IMR-90 (cell line): ENCODE data around the gene CD300H. TPM values are rescaled to one million over a fixed set of nuclear protein-coding genes. Genes with fewer than 3 reads are reported as not detected.

Experiments
- ATAC-seq: fragments of 200-7000 bp; cut with Tn5 transposase; 2 replicates; pipeline ENCODE4 v1.9.1; 2020; ENCODE audit warnings: low read depth, mild to moderate bottlenecking, moderate library complexity
- BruUV-seq: library from RNA; stranded (reverse); fragments of 400-500 nt; replicated peaks from 2 replicates; lab custom pipeline; 2021; lab: Mats Ljungman, UMichigan
- CTCF ChIA-PET: fragments of 300-600 bp; formaldehyde crosslinking; extraction: SDS; loops from one replicate; lab custom pipeline; 2021; ENCODE audit warnings: antibody characterized with exemption; lab: Yijun Ruan, JAX
- POLR2A ChIA-PET: fragments of 300-600 bp; sonication (Branson Sonifier 250); formaldehyde crosslinking; loops from one replicate; lab custom pipeline; 2022; ENCODE audit warnings: antibody characterized with exemption; ENCODE audit not compliant: unreplicated experiment; lab: Charles Lee
- DNase-seq: peaks from one replicate; pipeline ENCODE4 v3.0.0; 2013
- H2AFZ ChIP-seq: replicated peaks from 2 replicates; pipeline ENCODE3; 2013; ENCODE audit warnings: low read length, mild to moderate bottlenecking; ENCODE audit not compliant: poor library complexity
- H2AK5ac ChIP-seq: 2 replicates; pipeline ENCODE4 v1.6.1; 2013; ENCODE audit warnings: low read depth, low read length, inconsistent platforms
- H2AK9ac ChIP-seq: replicated peaks from 2 replicates; pipeline ENCODE3; 2013; ENCODE audit warnings: mild to moderate bottlenecking, low read depth, low read length, moderate library complexity; ENCODE audit not compliant: poor library complexity
- H2BK120ac ChIP-seq: 2 replicates; pipeline ENCODE4 v1.6.1; 2013; ENCODE audit warnings: low read depth, low read length, inconsistent platforms
- H2BK15ac ChIP-seq: 3 replicates; pipeline ENCODE4 v1.6.1; 2013; ENCODE audit warnings: low read depth, low read length, inconsistent platforms
- H2BK20ac ChIP-seq: 2 replicates; pipeline ENCODE4 v1.6.1; 2013; ENCODE audit warnings: low read depth, mild to moderate bottlenecking, inconsistent platforms, low read length, moderate library complexity
- H2BK5ac ChIP-seq: 2 replicates; pipeline ENCODE4 v1.6.1; 2013; ENCODE audit warnings: mild to moderate bottlenecking, low read depth, low read length, inconsistent platforms; ENCODE audit not compliant: poor library complexity, severe bottlenecking
- H3K14ac ChIP-seq: replicated peaks from 2 replicates; pipeline ENCODE4 v1.6.1; 2013; ENCODE audit warnings: low read depth, low read length, inconsistent platforms
- H3K18ac ChIP-seq: 2 replicates; pipeline ENCODE4 v1.6.1; 2013; ENCODE audit warnings: low read depth, low read length, control low read depth
- H3K23ac ChIP-seq: 2 replicates; pipeline ENCODE4 v1.6.1; 2013; ENCODE audit warnings: low read depth, low read length, inconsistent platforms
- H3K27ac ChIP-seq: 2 replicates; pipeline ENCODE4 v1.5.1; 2013; ENCODE audit warnings: mild to moderate bottlenecking, control low read depth, low read length; ENCODE audit not compliant: insufficient read depth
- H3K27me3 ChIP-seq: 2 replicates; pipeline ENCODE4 v1.6.1; 2013; ENCODE audit warnings: low read length; ENCODE audit not compliant: control insufficient read depth, insufficient read depth
- H3K36me3 ChIP-seq: 2 replicates; pipeline ENCODE4 v1.6.1; 2013; ENCODE audit warnings: low read length, mixed read lengths; ENCODE audit not compliant: control insufficient read depth, insufficient read depth
- H3K4ac ChIP-seq: 2 replicates; pipeline ENCODE4 v1.6.1; 2013; ENCODE audit warnings: low read depth, low read length, inconsistent platforms
- H3K4me1 ChIP-seq: 2 replicates; pipeline ENCODE4 v1.6.1; 2013; ENCODE audit warnings: low read length, mixed read lengths; ENCODE audit not compliant: control insufficient read depth, insufficient read depth
- H3K4me2 ChIP-seq: 2 replicates; pipeline ENCODE4 v1.6.1; 2013; ENCODE audit warnings: low read depth, mild to moderate bottlenecking, control low read depth, low read length, moderate library complexity
- H3K4me3 ChIP-seq: 2 replicates; pipeline ENCODE4 v1.5.1; 2013; ENCODE audit warnings: low read depth, mild to moderate bottlenecking, control low read depth, low read length, moderate library complexity; ENCODE audit not compliant: insufficient read depth
- H3K56ac ChIP-seq: 2 replicates; pipeline ENCODE4 v1.6.1; 2013; ENCODE audit warnings: low read length, inconsistent platforms; ENCODE audit not compliant: insufficient read depth; ENCODE audit errors: extremely low read depth
- H3K79me1 ChIP-seq, 2 experiments: 2 replicates each; pipeline ENCODE4 v1.6.1; 2013; ENCODE audit warnings: low read length in 2 of 2, inconsistent platforms in 1 of 2, low read depth in 1 of 2
- H3K9ac ChIP-seq: 2 replicates; pipeline ENCODE4 v1.6.1; 2013; ENCODE audit warnings: low read depth, low read length, control low read depth
- H3K9me1 ChIP-seq: 2 replicates; pipeline ENCODE4 v1.6.1; 2013; ENCODE audit warnings: low read length, inconsistent platforms; ENCODE audit not compliant: insufficient read depth
- H3K9me3 ChIP-seq: 2 replicates; pipeline ENCODE4 v1.6.1; 2013; ENCODE audit warnings: low read length; ENCODE audit not compliant: control insufficient read depth, insufficient read depth
- H4K20me1 ChIP-seq: 2 replicates; pipeline ENCODE4 v1.6.1; 2013; ENCODE audit warnings: low read length, inconsistent platforms; ENCODE audit not compliant: insufficient read depth
- H4K5ac ChIP-seq: 2 replicates; pipeline ENCODE4 v1.6.1; 2013; ENCODE audit warnings: mild to moderate bottlenecking, low read depth, low read length, control low read depth
- H4K8ac ChIP-seq, 2 experiments: 2 replicates each; pipeline ENCODE4 v1.6.1; 2013; ENCODE audit warnings: low read depth in 2 of 2, low read length in 2 of 2, control low read depth in 1 of 2, inconsistent platforms in 1 of 2
- H4K91ac ChIP-seq: 2 replicates; pipeline ENCODE4 v1.6.1; 2013; ENCODE audit warnings: low read depth, low read length, inconsistent platforms; ENCODE audit not compliant: insufficient read depth
- MAFK ChIP-seq: IDR thresholded peaks from 2 replicates; pipeline ENCODE4 v1.6.1; 2012; ENCODE audit warnings: low read depth, low read length, improper control_type of control experiment
- RAD21 ChIP-seq: IDR thresholded peaks from 2 replicates; pipeline ENCODE4 v1.6.1; 2012; ENCODE audit warnings: low read length, improper control_type of control experiment
- USF2 ChIP-seq: fragments of 150-350 bp; IDR thresholded peaks from 2 replicates; pipeline ENCODE4 v1.6.1; 2017; ENCODE audit warnings: mild to moderate bottlenecking, antibody characterized with exemption, low read length, low read depth
- WGBS, 2 experiments: methylation state at CpG; one replicate each; pipeline versions ENCODE4 v1.1.5 to v1.1.7; 2013; ENCODE audit warnings: missing lambda C conversion rate in 2 of 2; ENCODE audit not compliant: insufficient read length in 1 of 2; ENCODE audit errors: extremely low coverage in 2 of 2; 5-methylcytosine and 5-hydroxymethylcytosine counted together
- dilution Hi-C: fragments of 300-500 bp; cut with HindIII; formaldehyde crosslinking; loops from one replicate; pipeline ENCODE4 v1.14.3; 2018; ENCODE audit warnings: low sequenced_read_pairs; ENCODE audit not compliant: unreplicated experiment
- in situ Hi-C: fragments of 300-500 bp; cut with MboI; formaldehyde crosslinking; loops from 3 replicates; pipeline ENCODE4 v1.14.3; 2019; ENCODE audit warnings: low sequenced_read_pairs, inconsistent platforms, mixed read lengths
- intact Hi-C: fragments of 100-400 bp; cut with micrococcal nuclease; formaldehyde crosslinking; loops from 2 replicates; pipeline ENCODE4 v1.10.0; 2022
- polyA plus RNA-seq, 3 experiments: library from polyadenylated mRNA; depleted of rRNA; stranded (reverse); fragments of >200 nt; gene quantifications; 2 replicates each; pipeline ENCODE4 v1.2.3, GENCODE V29; 2012; ENCODE audit warnings: low replicate concordance in 1 of 3
- total RNA-seq: library from RNA; depleted of rRNA; stranded (reverse); fragments of >200 nt; gene quantifications from 2 replicates; pipeline ENCODE4 v1.2.3, GENCODE V29; 2012

The CD300H gene
- total and polyA plus RNA-seq, 2 of the 4 experiments (the other 2 are of a cell fraction): not detected

DNA sequence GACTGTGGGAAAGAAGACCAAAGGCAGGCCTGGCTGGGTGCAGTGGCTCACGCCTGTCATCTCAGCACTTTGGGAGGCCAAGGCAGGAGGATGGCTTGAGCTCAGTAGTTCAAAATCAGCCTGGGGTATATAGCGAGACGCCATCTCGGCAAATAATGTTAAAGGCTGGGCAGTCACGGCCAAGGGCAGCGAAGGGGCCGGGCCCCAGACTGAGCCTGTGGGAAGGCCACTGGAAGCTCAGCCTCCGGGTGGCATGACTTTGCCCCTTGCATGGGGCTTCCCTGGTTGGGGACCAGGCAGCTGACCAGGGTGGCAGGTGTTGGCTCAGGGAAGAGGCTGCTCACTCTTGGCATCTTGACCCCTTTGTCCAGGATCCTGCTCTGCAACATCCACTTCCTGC lies 38.7 kb upstream of the CD300H start:
- Histone ChIP-seq H3K56ac (no peak overlapping the region), H3K4me2 (no peak overlapping the region), H2AFZ (no peak overlapping the region), H4K91ac (no peak overlapping the region), H3K9me1 (no peaks in the 10 kb centered on the region), H2AK9ac (no peak overlapping the region), H3K14ac (no peak overlapping the region), H3K9me3 (peaks cover 2% of the 10 kb centered on the region; the same call in 1 of the 2 replicates), H3K27me3 (no peaks in the 10 kb centered on the region), H3K4ac (no peak overlapping the region), H3K27ac (no peak overlapping the region), H4K8ac (no peak overlapping the region), H2BK120ac (no peak overlapping the region), H3K79me1 (no peaks in the 10 kb centered on the region), H3K4me1 (no peaks in the 10 kb centered on the region), H2BK5ac (no peak overlapping the region), H2BK15ac (no peak overlapping the region), H4K5ac (no peak overlapping the region), H2BK20ac (no peak overlapping the region), H3K4me3 (no peak overlapping the region), H3K9ac (no peak overlapping the region), H4K20me1 (no peaks in the 10 kb centered on the region), H3K36me3 (no peaks in the 10 kb centered on the region), H2AK5ac (no peak overlapping the region), H3K18ac (no peak overlapping the region), H3K23ac (no peak overlapping the region)
- intact Hi-C loops (no loop called here), in situ Hi-C loops (no loop called here), dilution Hi-C loops (no loop called here)
- TF ChIP-seq RAD21 (no peak), USF2 (no peak), MAFK (no peak)
- 78% methylated on average over 5 of the region's 8 CpGs; no CpG with 5 or more reads in 1 of the 2 experiments for WGBS, 2 experiments
- ChIA-PET CTCF (no interaction called here), POLR2A (no interaction called here)
- BruUV-seq: no TSS peak
- ATAC-seq (no peak), DNase-seq (no peak)
